Mucosa of descending colon (tissue), 3 donors: Measurements from ENCODE around the gene TRABD2A. TPM values are rescaled to one million over a fixed set of nuclear protein-coding genes. Genes with fewer than 3 reads are reported as not detected.
A peak's percentile ranks its signal among the peaks of the same experiment; 100 is the strongest.
"Not testable (repeated sequence)": the region's sequence is repeated elsewhere in the genome, so short reads cannot be mapped to it uniquely, and the experiment has no call there.

Source experiments
- ATAC-seq: fragments of 200-7000 bp; cut with Tn5 transposase; one replicate; pipeline ENCODE4 v1.9.1; 2020; ENCODE audit warnings: mild to moderate bottlenecking, moderate library complexity
- DNase-seq, 3 donors: peaks; one replicate each; pipeline ENCODE4 v3.0.0-alpha.2; 2020
- H3K36me3 ChIP-seq: fragments of 200-600 bp; one replicate; pipeline ENCODE4 v1.8.0; 2021; ENCODE audit warnings: low read depth, mild to moderate bottlenecking
- H3K4me1 ChIP-seq: fragments of 200-600 bp; one replicate; pipeline ENCODE4 v1.8.0; 2021; ENCODE audit warnings: low read depth, mild to moderate bottlenecking
- H3K4me3 ChIP-seq: fragments of 200-600 bp; one replicate; pipeline ENCODE4 v1.8.0; 2021; ENCODE audit warnings: mild to moderate bottlenecking
- H3K9me3 ChIP-seq: fragments of 200-600 bp; one replicate; pipeline ENCODE4 v1.8.0; 2021; ENCODE audit warnings: mild to moderate bottlenecking
- intact Hi-C, 2 donors: fragments of 100-400 bp; cut with DNase I in 1 of 2; cut with micrococcal nuclease in 1 of 2; formaldehyde crosslinking; loops; one replicate each; pipeline versions ENCODE4 v1.11.0 to v1.11.1; 2022; cut with DNase I, micrococcal nuclease
- total RNA-seq, 3 donors: library from RNA; stranded (reverse); fragmentation: NEBNext Ultra II Directional in 2 of 3; extraction: Animal tissue kit (Norgen Biotek cat#: 25700) in 2 of 3; gene quantifications; one replicate each; pipeline versions ENCODE4 v1.2.1 to v1.2.4, GENCODE V29; 2021 to 2023
- TF ChIP-seq, protein P1 (sequence below): fragments of 200-600 bp; IDR thresholded peaks from one replicate; pipeline ENCODE4 v1.8.0; 2022; ENCODE audit warnings: antibody characterized with exemption, mild to moderate bottlenecking
- donor health status: DM: no; HTN: no; CAD: no; lungs with moderate emphysema.
- donor health status: DM: no; HTN: no; CAD: no.
- donor health status: DM: no; HTN: yes; CAD: no.

TRABD2A gene
- total RNA-seq, 3 donors from 2014 or later: 40.2 to 132 (median 63.2) TPM

DNA sequence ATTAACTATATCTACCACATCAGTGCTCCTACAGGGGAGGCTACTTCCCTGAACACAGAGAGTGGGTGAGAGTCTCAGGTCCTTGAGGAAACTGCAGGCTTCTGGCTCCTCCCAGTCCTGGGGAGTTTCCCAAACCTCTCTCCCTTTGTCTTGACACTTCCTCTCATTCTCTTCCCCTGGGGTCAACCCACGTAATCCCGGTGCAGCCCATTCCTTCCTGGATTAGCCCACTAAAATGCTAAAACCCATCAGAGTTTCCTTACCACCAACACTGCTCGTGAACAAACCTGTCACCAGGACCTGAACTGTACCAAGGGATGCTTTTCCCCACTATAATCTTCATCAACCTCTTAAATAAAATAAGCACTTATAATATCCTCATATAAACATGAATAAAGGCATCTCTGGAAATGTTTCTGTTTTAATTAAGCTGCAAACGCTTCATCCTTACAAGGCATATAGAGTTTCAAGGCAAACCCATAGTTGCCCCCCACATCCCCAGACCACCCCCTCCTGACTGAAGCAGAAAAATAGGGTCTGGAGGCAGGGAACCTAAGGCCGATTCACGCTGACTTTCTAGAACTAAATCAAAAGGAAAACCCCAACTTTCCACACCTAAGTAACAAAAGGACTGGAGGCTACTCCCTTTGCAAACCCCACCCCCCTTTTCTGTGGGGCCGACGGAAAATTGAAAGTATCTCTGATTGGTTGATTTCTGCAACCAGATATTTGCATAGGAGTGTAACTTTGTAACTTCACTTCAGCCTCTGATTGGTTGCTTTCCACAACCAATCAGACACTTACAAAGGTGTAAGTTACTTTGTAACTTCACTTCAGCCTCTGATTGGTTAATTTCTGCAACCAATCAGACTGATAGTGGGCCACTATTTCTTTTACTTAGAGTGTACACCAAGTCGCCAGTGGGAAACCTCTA lies 43.6 kb upstream of the TRABD2A start:
- Histone ChIP-seq H3K9me3 (no peaks in the 10 kb centered on the region), H3K4me3 (no peak overlapping the region), H3K36me3 (no peaks in the 10 kb centered on the region), H3K4me1 (peaks cover 33% of the 10 kb centered on the region)
- ATAC-seq (peak; percentile 48), DNase-seq (peak; percentile 51 to 57 (median 56))
- intact Hi-C loops: loop anchor here in 1 of 2 donors (5.0 kb wide), 1 partner anchor 427 kb away; no protein-coding TSS in a partner anchor
- TF ChIP-seq, protein P1, sequence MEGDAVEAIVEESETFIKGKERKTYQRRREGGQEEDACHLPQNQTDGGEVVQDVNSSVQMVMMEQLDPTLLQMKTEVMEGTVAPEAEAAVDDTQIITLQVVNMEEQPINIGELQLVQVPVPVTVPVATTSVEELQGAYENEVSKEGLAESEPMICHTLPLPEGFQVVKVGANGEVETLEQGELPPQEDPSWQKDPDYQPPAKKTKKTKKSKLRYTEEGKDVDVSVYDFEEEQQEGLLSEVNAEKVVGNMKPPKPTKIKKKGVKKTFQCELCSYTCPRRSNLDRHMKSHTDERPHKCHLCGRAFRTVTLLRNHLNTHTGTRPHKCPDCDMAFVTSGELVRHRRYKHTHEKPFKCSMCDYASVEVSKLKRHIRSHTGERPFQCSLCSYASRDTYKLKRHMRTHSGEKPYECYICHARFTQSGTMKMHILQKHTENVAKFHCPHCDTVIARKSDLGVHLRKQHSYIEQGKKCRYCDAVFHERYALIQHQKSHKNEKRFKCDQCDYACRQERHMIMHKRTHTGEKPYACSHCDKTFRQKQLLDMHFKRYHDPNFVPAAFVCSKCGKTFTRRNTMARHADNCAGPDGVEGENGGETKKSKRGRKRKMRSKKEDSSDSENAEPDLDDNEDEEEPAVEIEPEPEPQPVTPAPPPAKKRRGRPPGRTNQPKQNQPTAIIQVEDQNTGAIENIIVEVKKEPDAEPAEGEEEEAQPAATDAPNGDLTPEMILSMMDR: no peak

DNA sequence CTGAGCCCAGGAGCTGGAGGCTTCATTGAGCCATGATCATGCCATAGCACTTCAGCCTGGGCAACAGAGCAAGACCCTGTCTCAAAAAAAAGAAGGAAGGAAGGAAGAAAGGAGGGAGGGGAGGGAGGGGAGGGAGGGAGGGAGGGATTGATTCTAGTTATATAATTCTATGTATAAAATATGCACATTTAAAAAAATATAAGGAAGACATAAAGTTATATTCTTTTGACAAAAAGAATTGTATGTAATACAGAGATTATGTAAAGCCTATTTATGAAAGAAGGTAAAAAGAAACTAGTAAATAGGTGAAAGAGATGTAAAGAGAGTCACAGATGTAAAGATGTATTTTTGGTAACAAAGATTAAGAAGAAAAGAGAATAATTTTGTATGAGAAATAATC lies 42.1 kb upstream of the TRABD2A start:
- H3K36me3 ChIP-seq: no peaks in the 10 kb centered on the region
- TF ChIP-seq, protein P1: no peak
- DNase-seq (no peak), ATAC-seq (no peak)
- H3K4me1 ChIP-seq: peaks cover 33% of the 10 kb centered on the region
- no peak overlapping the region for H3K4me3 ChIP-seq
- H3K9me3 ChIP-seq: no peaks in the 10 kb centered on the region
- intact Hi-C loops: no loop called here

DNA sequence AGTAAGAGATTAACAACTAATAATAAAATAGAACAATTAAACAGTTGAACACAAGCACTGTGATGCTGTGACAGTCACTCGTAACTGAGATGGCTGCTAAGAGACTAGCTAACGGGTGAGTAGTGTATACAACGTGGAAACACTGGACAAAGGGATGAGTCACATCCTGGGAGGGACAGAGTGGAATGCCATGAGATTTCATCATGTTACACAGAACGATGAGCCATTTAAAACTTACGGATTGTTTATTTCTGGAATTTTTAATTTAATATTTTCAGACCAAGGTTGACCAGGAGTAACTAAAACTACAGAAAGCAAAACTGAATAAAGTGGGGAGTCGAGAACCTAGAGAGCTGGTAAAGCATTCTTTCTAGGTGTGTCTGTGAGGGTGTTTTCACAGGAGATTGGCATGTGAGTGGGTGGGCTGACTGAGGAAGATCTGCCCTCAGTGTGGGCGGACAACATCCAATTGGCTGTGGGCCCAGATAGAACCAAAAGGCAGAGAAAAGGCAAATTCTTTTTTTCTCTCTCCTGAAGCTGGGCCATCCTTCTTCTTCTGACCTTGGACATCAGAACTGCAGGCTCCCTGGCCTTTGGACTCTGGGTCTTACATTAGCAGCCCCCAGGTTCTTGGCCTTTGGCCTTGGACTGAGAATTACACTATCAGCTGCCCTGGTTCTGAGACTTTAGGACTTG lies 39.1 kb upstream of the TRABD2A start:
- ATAC-seq (peak; percentile 84), DNase-seq (peak in 1 of 3 donors; percentile 31)
- Histone ChIP-seq H3K4me3 (no peak overlapping the region), H3K9me3 (no peaks in the 10 kb centered on the region), H3K36me3 (no peaks in the 10 kb centered on the region), H3K4me1 (peaks cover 20% of the 10 kb centered on the region)
- TF ChIP-seq, protein P1: no peak
- intact Hi-C loops: no loop called here

DNA sequence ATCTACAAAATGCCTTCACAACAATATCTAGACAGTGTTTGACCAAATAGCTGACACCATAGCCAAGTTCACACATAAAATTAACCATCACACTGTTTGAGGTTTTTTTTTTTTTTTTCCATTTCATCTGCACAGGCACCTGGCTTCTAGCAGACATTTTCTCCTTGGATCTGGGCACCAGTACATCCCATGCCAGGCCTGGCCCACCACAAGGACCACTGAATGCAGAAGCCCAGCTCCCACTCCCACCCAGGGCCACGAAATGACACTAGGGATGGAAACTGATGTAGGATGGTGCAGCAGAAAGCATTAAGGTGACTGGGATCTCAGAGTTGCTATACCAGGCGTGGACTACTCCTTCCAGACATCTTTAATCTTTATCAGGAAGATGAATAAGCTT lies 37.5 kb upstream of the TRABD2A start:
- H3K4me1 ChIP-seq: peaks cover 5% of the 10 kb centered on the region

DNA sequence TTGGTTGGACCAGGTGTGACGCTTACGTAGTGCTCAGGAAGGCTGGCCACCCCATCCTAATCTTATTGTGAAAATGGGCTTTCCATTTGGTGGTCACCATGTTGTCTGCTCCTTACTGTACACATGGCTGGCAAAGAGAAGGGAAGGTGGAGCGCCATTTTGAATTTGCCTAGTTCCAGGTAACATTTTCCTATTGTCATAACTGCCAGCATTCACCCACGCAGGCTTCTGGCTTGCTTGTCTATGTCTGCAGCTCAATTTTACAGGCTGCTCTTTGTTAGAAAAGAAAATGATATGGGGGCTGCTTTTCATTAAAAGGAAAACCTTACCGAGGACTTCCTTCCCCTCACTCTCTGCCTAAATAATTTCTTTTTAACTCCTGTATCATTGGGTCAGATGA lies 36.9 kb upstream of the TRABD2A start:
- H3K4me3 ChIP-seq, H3K36me3 ChIP-seq, H3K4me1 ChIP-seq, DNase-seq, intact Hi-C loops, H3K9me3 ChIP-seq, ATAC-seq: not testable (repeated sequence)

More for the DNA sequence above, 37.5 kb upstream of the TRABD2A start:
- intact Hi-C loops: no loop called here
- DNase-seq: no peak
- Histone ChIP-seq H3K9me3 (no peaks in the 10 kb centered on the region), H3K36me3 (no peaks in the 10 kb centered on the region), H3K4me3 (no peak overlapping the region)
- no peak for ATAC-seq
- TF ChIP-seq, protein P1: no peak

DNA sequence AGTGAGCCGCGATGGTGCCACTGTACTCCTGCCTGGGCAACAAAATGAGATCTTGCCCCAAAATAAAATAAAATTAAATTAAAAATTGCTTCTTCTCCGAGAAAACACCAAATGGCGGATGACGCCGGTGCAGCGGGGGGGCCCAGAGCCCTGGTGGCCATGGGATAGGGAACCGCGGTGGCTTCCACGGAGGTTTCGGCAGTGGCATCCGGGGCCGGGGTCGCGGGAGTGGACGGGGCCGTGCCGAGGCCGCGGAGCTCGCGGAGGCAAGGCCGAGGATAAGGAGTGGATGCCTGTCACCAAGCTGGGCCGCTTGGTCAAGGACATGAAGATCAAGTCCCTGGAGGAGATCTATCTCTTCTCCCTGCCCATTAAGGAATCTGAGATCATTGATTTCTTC lies 34.8 kb upstream of the TRABD2A start:
- H3K9me3 ChIP-seq, H3K36me3 ChIP-seq, intact Hi-C loops, H3K4me1 ChIP-seq, ATAC-seq, H3K4me3 ChIP-seq: not testable (repeated sequence)
- DNase-seq: peak in 1 of 3 donors; percentile 48
